K562 (cell line): Measurements from ENCODE around the gene E2F1. TPM values are rescaled to one million over a fixed set of nuclear protein-coding genes. Genes with fewer than 3 reads are reported as not detected.

Experiments used
- ATF7 ChIP-seq: fragments of 450-650 bp; IDR thresholded peaks from 2 replicates; pipeline ENCODE4 v1.7.1; 2014; ENCODE audit warnings: mild to moderate bottlenecking, moderate library complexity
- CBX1 ChIP-seq: sonication (generic); IDR thresholded peaks from 2 replicates; pipeline ENCODE4 v1.6.1; 2016; ENCODE audit warnings: antibody characterized with exemption, low read depth, mild to moderate bottlenecking
- CREB1 ChIP-seq, 2 experiments: sonication (generic) in 1 of 2; formaldehyde crosslinking in 1 of 2; IDR thresholded peaks; 2 replicates each; pipeline versions ENCODE4 v1.6.1 to v1.8.0; 2012 to 2022; ENCODE audit warnings: inconsistent platforms in 1 of 2, mild to moderate bottlenecking in 1 of 2, missing genetic modification reagents in 1 of 2, moderate library complexity in 1 of 2
- KDM1A ChIP-seq, 2 experiments: fragments of 450-650 bp; IDR thresholded peaks; 2 replicates each; pipeline ENCODE4 v1.6.1; 2016; ENCODE audit warnings: mild to moderate bottlenecking in 2 of 2
- MAX ChIP-seq: sonication (generic); formaldehyde crosslinking; IDR thresholded peaks from 2 replicates; pipeline ENCODE4 v1.9.0; 2022; ENCODE audit warnings: mild to moderate bottlenecking, missing genetic modification reagents
- MLLT1 ChIP-seq, 2 experiments: fragments of 450-650 bp; IDR thresholded peaks; 2 replicates each; pipeline ENCODE4 v1.6.1; 2016
- MYNN ChIP-seq, 2 experiments: sonication (generic); formaldehyde crosslinking in 1 of 2; IDR thresholded peaks; 2 replicates each; pipeline versions ENCODE4 v1.5.0 to v1.6.1; 2016 to 2020; ENCODE audit warnings: antibody characterized with exemption in 1 of 2, missing genetic modification reagents in 1 of 2
- NFXL1 ChIP-seq: fragments of 450-650 bp; formaldehyde crosslinking; IDR thresholded peaks from 2 replicates; pipeline ENCODE4 v1.4.0; 2021; ENCODE audit warnings: mild to moderate bottlenecking
- RAD21 ChIP-seq, 2 experiments: fragments of 250-450 bp in 1 of 2; fragments of 450-650 bp in 1 of 2; sonication (Bioruptor Pico) in 1 of 2; formaldehyde crosslinking in 1 of 2; IDR thresholded peaks in 1 of 2; conservative IDR thresholded peaks in 1 of 2; 2 replicates each; pipeline versions ENCODE4 v1.4.0 to v1.8.0; 2020 to 2022; ENCODE audit warnings: mild to moderate bottlenecking in 2 of 2, moderate library complexity in 1 of 2
- RCOR1 ChIP-seq, 2 experiments: IDR thresholded peaks; 2 replicates each; pipeline ENCODE4 v1.6.1; 2012; ENCODE audit warnings: low read depth in 2 of 2, low read length in 2 of 2, borderline replicate concordance in 1 of 2, improper control_type of control experiment in 1 of 2
- SMAD2 ChIP-seq: fragments of 150-350 bp; IDR thresholded peaks from 2 replicates; pipeline ENCODE4 v1.6.1; 2014; ENCODE audit warnings: low read depth, mild to moderate bottlenecking, low read length
- ZC3H11A ChIP-seq: IDR thresholded peaks from 2 replicates; pipeline ENCODE4 v1.6.1; 2012; ENCODE audit warnings: low read depth, low read length, improper control_type of control experiment
- ZNF561 ChIP-seq: fragments of 450-650 bp; formaldehyde crosslinking; conservative IDR thresholded peaks from 2 replicates; pipeline ENCODE4 v1.4.0; 2020; ENCODE audit warnings: mild to moderate bottlenecking, moderate library complexity
- polyA plus RNA-seq, 8 experiments: library from polyadenylated mRNA; depleted of rRNA in 4 of 8; stranded (reverse) in 5 of 8; unstranded in 3 of 8; fragments of >200 nt; fragmentation: Nextera tagmentation in 2 of 8; fragmentation: Illumina TruSeq in 1 of 8; extraction: Ambion mirVana in 2 of 8; extraction: Trizol in 1 of 8; gene quantifications; 2 replicates each; pipeline versions ENCODE4 v1.2.1 to v1.2.3, GENCODE V29; 2011 to 2014; ENCODE audit warnings: inconsistent platforms in 1 of 8, missing spikeins in 1 of 8
- total RNA-seq, 7 experiments: library from RNA; depleted of rRNA in 6 of 7; stranded (reverse); fragments of >200 nt in 6 of 7; fragmentation: Illumina TruSeq in 2 of 7; extraction: Trizol in 2 of 7; gene quantifications; 2 replicates each; pipeline versions ENCODE4 v1.2.1 to v1.2.3, GENCODE V29; 2011 to 2021; ENCODE audit warnings: low replicate concordance in 1 of 7
- TF ChIP-seq, protein P1 (sequence below): sonication (generic); formaldehyde crosslinking; IDR thresholded peaks from 2 replicates; pipeline ENCODE4 v1.8.0; 2023; ENCODE audit warnings: mild to moderate bottlenecking, missing genetic modification reagents
- TF ChIP-seq, protein P2 (sequence below), 2 experiments: fragments of 450-650 bp in 1 of 2; IDR thresholded peaks; 2 replicates each; pipeline ENCODE4 v1.6.1; 2011 to 2017; ENCODE audit warnings: low read depth in 2 of 2, antibody characterized with exemption in 1 of 2, borderline replicate concordance in 1 of 2, low read length in 1 of 2, mild to moderate bottlenecking in 1 of 2, mixed read lengths in 1 of 2; ENCODE audit not compliant: control insufficient read depth in 1 of 2
- TF ChIP-seq, protein P3 (sequence below): fragments of 250-450 bp; sonication (Bioruptor Pico); IDR thresholded peaks from 2 replicates; pipeline ENCODE4 v1.5.0; 2021

The E2F1 gene
- total and polyA plus RNA-seq, 9 of the 15 experiments (the other 6 are each of a cell fraction or from before 2014, with no cell fraction given), result 0.14 to 30.6 (median 13.1) TPM

GRCh38 chr20:33674294-33675135 lies 11.7 kb downstream of the E2F1 start, which contains the start of gene NECAB3 (continued):
- TF ChIP-seq, protein P1, sequence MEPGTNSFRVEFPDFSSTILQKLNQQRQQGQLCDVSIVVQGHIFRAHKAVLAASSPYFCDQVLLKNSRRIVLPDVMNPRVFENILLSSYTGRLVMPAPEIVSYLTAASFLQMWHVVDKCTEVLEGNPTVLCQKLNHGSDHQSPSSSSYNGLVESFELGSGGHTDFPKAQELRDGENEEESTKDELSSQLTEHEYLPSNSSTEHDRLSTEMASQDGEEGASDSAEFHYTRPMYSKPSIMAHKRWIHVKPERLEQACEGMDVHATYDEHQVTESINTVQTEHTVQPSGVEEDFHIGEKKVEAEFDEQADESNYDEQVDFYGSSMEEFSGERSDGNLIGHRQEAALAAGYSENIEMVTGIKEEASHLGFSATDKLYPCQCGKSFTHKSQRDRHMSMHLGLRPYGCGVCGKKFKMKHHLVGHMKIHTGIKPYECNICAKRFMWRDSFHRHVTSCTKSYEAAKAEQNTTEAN (CRISPR knock-in tag), result no peak
- TF ChIP-seq ZNF561 (no peak), RCOR1 (IDR thresholded peaks at IDR 0.05; ENCODE audit: borderline replicate concordance in 1 of 2, low read depth in 2 of 2, low read length in 2 of 2) (0 out of 4 replicates have a peak, but pooled peaks of 1 of the 2 experiments have one; percentile 3), RAD21 (CRISPR knock-in tag; conservative IDR thresholded peaks at IDR 0.05 in 1 of 2, IDR thresholded peaks at IDR 0.05 in 1 of 2) (no peak; a peak in 1 of 4 replicates), MAX (CRISPR knock-in tag) (no peak), NFXL1 (CRISPR knock-in tag) (no peak), ZC3H11A (no peak), MLLT1 (IDR thresholded peaks at IDR 0.05) (no peak), CREB1 (IDR thresholded peaks at IDR 0.05) (peak; percentile 44; the same call in 1 of the 2 replicates), CREB1 (CRISPR knock-in tag; IDR thresholded peaks at IDR 0.05) (no peak), SMAD2 (no peak), MYNN (IDR thresholded peaks at IDR 0.05) (no peak), MYNN (CRISPR knock-in tag; IDR thresholded peaks at IDR 0.05) (no peak), CBX1 (0 out of 2 replicates have a peak, but pooled peaks have one; percentile 34), KDM1A (IDR thresholded peaks at IDR 0.05) (no peak), ATF7 (no peak)
- TF ChIP-seq, protein P2, sequence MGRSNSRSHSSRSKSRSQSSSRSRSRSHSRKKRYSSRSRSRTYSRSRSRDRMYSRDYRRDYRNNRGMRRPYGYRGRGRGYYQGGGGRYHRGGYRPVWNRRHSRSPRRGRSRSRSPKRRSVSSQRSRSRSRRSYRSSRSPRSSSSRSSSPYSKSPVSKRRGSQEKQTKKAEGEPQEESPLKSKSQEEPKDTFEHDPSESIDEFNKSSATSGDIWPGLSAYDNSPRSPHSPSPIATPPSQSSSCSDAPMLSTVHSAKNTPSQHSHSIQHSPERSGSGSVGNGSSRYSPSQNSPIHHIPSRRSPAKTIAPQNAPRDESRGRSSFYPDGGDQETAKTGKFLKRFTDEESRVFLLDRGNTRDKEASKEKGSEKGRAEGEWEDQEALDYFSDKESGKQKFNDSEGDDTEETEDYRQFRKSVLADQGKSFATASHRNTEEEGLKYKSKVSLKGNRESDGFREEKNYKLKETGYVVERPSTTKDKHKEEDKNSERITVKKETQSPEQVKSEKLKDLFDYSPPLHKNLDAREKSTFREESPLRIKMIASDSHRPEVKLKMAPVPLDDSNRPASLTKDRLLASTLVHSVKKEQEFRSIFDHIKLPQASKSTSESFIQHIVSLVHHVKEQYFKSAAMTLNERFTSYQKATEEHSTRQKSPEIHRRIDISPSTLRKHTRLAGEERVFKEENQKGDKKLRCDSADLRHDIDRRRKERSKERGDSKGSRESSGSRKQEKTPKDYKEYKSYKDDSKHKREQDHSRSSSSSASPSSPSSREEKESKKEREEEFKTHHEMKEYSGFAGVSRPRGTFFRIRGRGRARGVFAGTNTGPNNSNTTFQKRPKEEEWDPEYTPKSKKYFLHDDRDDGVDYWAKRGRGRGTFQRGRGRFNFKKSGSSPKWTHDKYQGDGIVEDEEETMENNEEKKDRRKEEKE (IDR thresholded peaks at IDR 0.05; ENCODE audit: borderline replicate concordance in 1 of 2, control insufficient read depth in 1 of 2, low read depth in 2 of 2, low read length in 1 of 2), result no peak
- TF ChIP-seq, protein P3, sequence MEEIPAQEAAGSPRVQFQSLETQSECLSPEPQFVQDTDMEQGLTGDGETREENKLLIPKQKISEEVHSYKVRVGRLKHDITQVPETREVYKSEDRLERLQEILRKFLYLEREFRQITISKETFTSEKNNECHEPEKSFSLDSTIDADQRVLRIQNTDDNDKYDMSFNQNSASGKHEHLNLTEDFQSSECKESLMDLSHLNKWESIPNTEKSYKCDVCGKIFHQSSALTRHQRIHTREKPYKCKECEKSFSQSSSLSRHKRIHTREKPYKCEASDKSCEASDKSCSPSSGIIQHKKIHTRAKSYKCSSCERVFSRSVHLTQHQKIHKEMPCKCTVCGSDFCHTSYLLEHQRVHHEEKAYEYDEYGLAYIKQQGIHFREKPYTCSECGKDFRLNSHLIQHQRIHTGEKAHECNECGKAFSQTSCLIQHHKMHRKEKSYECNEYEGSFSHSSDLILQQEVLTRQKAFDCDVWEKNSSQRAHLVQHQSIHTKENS (CRISPR knock-in tag), result no peak
